Renal cortical epithelial cell (primary cell): ENCODE results near the gene ABCC4. TPM values are rescaled to one million over a fixed set of nuclear protein-coding genes. Genes with fewer than 3 reads are reported as not detected.
A peak's percentile ranks its signal among the peaks of the same experiment; 100 is the strongest.
"Not testable (repeated sequence)": the region's sequence is repeated elsewhere in the genome, so short reads cannot be mapped to it uniquely, and the experiment has no call there.

Experiments
- DNase-seq: peaks from one replicate; pipeline ENCODE4 v3.0.0-alpha.2; 2011; ENCODE audit warnings: low read depth
- total RNA-seq: library from RNA; depleted of rRNA; stranded (reverse); fragments of >200 nt; gene quantifications from 2 replicates; pipeline ENCODE4 v1.2.3, GENCODE V29; 2014

Gene ABCC4
- total RNA-seq, 1 donor from 2014 or later: 145 TPM

DNA sequence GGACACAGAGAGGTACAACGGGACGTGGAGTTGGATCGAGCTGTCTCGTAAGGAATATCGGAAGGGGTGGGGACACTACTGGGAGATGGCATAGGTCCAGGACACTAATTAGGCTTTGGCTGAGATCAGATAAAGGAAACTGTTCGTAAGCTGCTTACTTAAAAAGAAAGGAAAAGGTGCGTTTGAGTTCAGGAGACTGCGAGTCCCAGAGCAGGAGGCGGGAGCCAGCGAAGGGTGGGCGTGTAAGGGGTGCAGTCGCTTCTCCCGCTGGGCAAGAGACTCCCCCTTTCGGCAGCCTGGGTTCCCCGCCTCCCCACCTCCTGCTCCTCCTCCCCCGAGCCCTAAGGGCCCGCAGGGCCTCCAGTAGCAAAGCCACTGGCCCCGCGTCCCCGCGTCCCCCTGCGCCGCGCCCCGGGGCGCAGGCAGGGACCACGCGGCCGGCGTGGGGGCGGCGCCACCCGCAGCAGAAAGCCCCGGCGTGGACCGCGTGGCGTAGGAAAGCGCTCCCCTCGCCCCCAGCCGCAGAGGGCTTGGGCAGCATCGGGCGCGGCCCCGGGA is 547 bp downstream of the ABCC4 start:
- DNase-seq: no peak

- peak; percentile 87 for DNase-seq
These were observed 2.2 kb downstream of the ABCC4 start for GRCh38 chr13:95298971-95299621.

- no peak for DNase-seq
These were observed 2.9 kb downstream of the ABCC4 start for GRCh38 chr13:95298169-95298965.

DNA sequence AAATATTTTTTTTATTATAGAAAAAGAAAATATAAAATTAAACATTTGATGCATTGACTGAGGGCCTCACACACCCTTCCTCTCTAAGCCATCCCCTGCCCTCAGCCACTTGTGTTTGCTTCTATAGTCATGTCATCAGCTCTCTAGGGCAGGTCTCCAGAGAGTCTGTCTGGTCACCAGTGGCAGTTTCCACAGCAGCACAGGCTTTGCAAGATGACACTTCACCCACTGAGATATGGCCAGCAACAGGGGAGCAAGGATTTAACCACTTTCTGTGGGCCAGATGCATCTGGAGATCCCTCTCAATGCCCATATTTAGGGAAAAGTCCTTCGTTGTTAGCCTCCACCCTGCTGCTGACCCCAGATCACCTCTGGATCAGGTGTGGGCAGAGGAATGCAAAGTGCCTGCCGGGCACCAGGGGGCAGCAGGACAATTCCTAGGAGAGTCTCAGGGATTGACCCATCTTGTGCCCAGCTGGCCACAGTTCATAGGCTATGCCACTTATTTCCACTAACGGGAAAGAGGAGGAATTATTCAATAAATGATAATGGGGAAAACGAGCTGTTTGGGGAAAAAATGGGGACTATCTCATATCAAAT is 4.8 kb downstream of the ABCC4 start:
- no peak for DNase-seq

DNA sequence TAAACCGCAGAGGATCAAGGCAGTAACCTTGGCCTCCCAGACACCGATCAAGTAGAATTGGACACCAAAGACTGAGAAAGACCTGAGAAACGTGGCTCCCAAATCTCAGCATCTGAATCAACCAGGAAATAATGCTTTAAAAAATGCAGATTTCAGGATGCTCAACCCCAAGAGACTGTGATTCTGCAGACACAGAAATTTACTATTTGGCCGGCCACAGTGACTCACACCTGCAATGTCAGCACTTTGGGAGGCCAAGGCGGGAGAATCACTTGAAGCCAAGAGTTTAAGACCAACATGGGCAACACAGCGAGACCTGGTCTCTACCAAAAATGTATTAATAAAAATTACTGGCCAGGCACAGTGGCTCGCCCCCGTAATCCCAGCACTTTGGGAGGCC is 6.2 kb downstream of the ABCC4 start:
- DNase-seq: no peak

DNA sequence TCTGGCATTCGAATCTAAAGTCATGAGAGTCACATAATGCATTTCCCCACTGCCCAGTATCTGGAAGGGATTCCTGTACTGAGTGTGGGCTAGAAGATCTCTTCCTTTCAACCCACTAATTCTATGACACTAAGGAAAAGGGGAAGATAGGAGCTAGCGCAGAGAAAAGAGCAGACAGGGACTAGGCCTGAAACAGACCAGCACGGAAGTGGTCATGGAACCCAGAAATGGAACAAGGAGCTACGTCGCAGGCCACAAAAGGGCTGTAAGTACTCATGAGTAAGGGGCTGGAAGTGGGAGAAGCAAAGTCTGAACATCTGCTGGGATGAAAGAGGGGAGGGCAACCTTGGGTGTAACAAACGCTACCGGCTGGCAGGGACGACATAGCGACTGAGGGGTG is 8.6 kb downstream of the ABCC4 start:
- DNase-seq: no peak

GRCh38 chr13:95289901-95290300 is 11.3 kb downstream of the ABCC4 start:
- not testable (repeated sequence) for DNase-seq

GRCh38 chr13:95289020-95289444 is 12.2 kb downstream of the ABCC4 start:
- DNase-seq: peak; percentile 73

DNA sequence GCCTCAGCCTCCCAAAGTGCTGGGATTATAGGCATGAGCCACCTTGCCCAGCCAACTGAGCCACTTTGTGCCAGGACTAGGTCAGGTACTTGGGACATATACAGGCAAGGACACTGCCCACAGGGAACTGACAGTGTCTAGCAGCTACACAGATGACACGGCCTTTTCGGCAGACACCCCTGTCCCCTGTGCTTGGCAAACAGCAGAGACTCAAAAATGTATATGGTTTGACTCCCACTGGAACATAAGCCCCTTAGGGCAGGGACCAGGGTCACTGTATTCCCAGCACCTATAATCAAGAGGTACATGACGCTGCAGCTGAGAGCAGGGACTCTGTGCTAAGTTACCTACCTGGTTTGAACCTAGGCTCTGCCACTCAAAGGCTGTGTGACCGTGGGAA is 16.8 kb downstream of the ABCC4 start:
- DNase-seq: no peak

DNA sequence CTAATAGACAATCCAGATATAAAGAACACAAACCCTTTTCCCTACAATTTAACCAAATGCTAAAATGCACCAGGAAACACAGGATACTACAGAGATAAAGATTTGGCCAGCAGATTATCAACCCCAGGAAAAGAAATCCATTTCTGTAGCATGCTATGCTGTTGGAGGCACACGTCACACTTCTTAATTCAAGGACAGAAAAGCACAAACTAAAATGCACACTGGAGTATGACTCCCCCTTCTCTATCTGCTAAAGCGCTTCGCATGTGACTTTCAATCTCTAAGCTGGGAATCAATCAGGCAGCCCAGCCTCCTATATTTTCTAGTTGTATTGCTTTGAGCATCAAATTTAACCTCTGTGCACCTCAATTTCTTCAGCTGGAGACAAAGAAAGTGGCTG is 22.2 kb downstream of the ABCC4 start:
- DNase-seq: no peak

- DNase-seq: no peak
These were observed 25.2 kb downstream of the ABCC4 start for GRCh38 chr13:95276037-95276505.

DNA sequence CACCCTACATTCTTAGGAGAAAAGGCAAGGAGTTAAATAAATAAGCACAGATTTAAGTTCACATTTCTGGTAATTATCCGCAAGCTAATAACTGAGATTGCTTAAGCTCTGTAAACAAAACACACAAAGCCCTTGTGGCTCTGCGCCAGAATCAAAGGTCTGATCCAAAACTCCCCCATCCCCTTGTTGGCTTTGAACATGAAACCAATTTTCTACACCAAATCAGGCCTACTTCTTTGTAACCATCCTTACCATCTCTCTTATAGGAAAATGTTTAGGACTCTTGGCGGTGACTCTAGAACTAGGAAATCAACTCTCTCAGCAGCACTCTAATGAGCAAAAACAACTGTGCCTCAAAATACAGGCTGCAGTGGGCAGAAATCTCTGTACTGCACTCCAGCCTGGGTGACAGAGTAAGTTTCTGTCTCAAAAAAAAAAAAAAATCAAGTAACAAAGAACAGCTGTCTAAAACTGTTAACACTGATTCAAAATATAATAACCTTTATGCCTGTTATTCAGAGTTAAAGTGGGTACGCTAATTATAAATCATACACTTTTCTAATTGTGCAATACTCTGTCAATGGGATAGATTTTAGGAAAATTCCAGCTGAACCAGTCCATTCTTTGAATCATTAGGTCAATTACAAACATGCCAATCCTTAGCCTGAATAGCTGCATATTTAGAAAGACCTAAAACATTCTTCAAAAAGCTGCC is 25.8 kb downstream of the ABCC4 start:
- DNase-seq: peak; percentile 73

DNA sequence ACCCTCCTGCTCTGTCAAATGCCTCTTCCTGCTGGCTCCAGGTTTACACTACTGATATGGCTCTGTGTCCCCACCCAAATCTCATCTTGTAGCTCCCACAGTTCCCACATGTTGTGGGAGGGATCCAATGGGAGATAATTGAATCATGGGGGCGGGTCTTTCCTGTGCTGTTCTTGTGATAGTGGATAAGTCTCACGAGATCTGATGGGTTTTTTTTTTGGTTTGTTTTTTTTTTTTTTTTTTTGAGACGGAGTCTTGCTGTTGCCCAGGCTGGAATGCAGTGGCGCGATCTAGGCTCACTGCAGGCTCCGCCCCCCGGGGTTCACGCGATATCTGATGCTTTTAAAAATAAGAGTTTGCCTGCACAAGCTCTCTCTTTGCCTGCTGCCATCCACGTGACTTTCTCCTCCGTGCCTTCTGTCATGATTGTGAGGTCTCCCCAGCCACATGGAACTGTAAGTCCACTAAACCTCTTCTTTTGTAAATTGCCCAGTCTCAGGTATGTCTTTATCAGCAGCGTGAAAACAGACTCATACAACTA is 27.6 kb downstream of the ABCC4 start:
- not testable (repeated sequence) for DNase-seq

DNA sequence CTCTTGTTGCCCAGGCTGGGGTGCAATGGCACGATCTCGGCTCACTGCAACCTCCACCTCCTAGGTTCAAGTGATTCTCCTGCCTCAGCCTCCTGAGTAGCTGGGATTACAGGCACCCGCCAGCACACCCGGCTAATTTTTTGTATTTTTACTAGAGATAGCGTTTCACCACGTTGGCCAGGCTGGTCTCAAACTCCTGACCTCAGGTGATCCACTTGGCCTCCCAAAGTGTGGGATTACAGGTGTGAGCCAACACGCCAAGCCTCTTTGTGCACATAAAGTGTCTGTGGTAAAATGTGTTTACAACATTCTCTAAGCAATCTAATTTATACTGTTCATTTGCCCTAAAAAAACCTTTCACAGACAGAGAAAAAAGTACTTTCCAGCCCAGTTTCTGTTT is 29.2 kb downstream of the ABCC4 start:
- DNase-seq: not testable (repeated sequence)

DNA sequence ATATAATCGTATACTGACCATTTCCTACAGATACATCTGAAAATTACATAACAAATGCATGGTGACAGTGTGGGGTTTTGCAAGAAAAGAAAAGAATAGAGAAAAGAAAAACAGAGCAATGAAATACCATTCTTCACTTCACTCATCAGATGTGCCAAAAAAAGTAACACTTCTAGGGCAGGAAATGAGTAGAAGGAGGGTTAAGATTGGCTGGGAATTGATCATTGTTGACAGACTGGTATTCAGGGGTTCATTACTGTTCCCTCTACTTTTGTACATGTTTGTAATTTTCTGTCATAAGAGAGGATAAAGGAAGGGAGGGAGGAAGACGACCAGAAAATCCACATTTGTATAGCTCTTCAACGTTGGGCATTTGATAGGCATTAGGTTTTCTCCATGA is 31.5 kb downstream of the ABCC4 start:
- DNase-seq: no peak

GRCh38 chr13:95268343-95269065 is 32.7 kb downstream of the ABCC4 start:
- DNase-seq: not testable (repeated sequence)

DNA sequence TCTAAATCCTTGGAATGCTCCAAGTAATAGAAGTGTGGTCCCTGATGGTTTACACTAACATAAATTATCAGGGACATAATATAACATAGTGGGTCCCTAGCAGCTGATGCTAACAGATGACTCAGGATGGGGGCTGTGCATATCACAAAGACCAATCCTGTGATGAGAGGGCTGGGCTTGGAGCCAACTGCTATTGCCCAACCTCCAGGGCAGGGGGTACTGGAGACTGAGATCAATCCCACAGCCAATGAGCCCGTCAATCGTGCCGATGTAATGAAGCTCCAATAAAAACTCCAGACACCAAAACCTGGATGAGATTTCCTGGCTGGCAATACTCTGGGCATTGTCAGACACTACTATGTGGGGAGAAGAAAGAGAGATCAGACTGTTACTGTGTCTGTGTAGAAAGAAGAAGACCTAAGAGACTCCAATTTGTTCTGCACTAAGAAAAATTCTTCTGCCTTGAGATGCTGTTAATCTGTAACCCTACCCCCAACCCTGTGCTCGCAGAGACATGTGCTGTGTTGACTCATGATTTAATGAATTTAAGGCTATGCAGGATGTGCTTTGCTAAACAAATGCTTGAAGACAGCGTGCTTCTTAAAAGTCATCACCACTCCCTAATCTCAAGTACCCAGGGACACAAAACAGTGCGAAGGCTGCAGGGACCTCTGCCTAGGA is 33.4 kb downstream of the ABCC4 start:
- DNase-seq: peak; percentile 96

DNA sequence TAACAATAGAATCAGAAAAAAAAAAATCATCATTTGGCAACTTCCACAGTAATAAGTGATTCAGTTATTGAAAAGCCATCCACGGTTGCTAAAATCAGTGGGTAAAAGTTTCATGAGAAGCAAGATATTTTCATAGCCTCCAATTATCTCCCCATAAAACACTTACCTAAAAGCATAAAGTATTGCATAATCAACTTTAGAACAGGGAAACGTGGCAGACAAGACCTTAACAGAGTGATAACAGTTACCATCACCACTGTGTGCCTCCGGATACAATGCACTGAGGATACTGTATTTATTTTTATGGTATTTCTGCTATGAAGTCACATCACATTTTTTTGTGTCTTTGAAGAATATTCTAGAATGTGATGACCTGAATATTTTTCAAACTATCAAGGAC is 37.0 kb downstream of the ABCC4 start:
- DNase-seq: no peak

DNA sequence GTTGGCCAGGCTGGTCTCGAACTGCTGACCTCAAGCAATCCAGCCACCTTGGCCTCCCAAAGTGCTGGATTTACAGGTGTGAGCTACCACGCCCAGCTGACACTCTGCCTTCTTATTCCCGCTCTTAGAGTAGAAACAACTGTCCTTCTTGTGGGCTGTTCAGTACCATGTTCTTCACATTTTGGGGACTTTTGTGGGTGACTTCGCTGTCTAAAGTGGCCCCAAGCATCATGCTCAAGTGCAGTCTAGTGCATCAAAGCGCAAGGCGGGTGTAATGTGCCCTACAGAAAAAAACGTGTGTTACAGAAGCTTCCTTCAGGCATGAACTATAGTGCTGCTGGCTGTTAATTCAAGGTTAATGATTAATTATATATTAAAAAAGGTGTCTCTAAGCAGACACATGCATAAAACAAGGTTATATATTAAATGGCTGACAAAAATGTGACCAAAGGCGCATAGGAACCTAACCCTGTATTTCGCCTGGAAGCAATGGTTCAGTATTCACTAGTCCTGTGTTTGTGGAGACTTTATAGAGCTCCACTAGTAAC is 38.3 kb downstream of the ABCC4 start:
- peak; percentile 67 for DNase-seq

GRCh38 chr13:95261956-95262355 is 39.3 kb downstream of the ABCC4 start:
- no peak for DNase-seq
